Endothelial cell of umbilical vein (primary cell): Measurements from ENCODE around the gene DIP2C.

Source experiments
- CTCF ChIP-seq, 2 donors: IDR thresholded peaks; 1 replicate in 1 of 2; 2 replicates in 1 of 2; pipeline ENCODE4 v1.5.1; 2011; ENCODE audit warnings: low read length in 2 of 2, mild to moderate bottlenecking in 2 of 2, moderate library complexity in 2 of 2, control low read depth in 1 of 2, inconsistent platforms in 1 of 2, low read depth in 1 of 2; ENCODE audit not compliant: insufficient read depth in 1 of 2; ENCODE audit errors: extremely low read depth in 1 of 2
- EZH2 ChIP-seq: IDR thresholded peaks from 2 replicates; pipeline ENCODE4 v1.6.1; 2012; ENCODE audit warnings: borderline replicate concordance, low read depth, mild to moderate bottlenecking, moderate library complexity, low read length, inconsistent platforms; ENCODE audit not compliant: severe bottlenecking
- GATA2 ChIP-seq: IDR thresholded peaks from 2 replicates; pipeline ENCODE4 v1.7.0; 2011; ENCODE audit warnings: low read depth, mild to moderate bottlenecking, moderate library complexity, mixed read lengths, low read length; ENCODE audit not compliant: insufficient read length, insufficient read depth
- JUN ChIP-seq: IDR thresholded peaks from 2 replicates; pipeline ENCODE4 v1.6.1; 2011; ENCODE audit warnings: borderline replicate concordance, low read depth; ENCODE audit not compliant: insufficient read length, insufficient read depth
- MAX ChIP-seq: IDR thresholded peaks from 2 replicates; pipeline ENCODE4 v1.6.1; 2011; ENCODE audit not compliant: insufficient read depth, insufficient read length
- POLR2A ChIP-seq: IDR thresholded peaks from 2 replicates; pipeline ENCODE4 v1.6.1; 2012; ENCODE audit warnings: low read depth, mild to moderate bottlenecking, control low read depth, low read length
- POLR2AphosphoS5 ChIP-seq: IDR thresholded peaks from 2 replicates; pipeline ENCODE4 v1.6.1; 2012; ENCODE audit warnings: low read depth, mild to moderate bottlenecking, control low read depth, low read length, moderate library complexity; ENCODE audit not compliant: insufficient read depth

GRCh38 chr10:277963-278362 is 411.5 kb downstream of the DIP2C start:
- no peak for TF ChIP-seq CTCF (IDR thresholded peaks at IDR 0.05; ENCODE audit: extremely low read depth in 1 of 2, insufficient read depth in 1 of 2, low read depth in 1 of 2, low read length in 2 of 2)
- no peak for TF ChIP-seq POLR2A
- no peak for TF ChIP-seq JUN
- no peak for TF ChIP-seq POLR2AphosphoS5
- no peak for TF ChIP-seq EZH2
- TF ChIP-seq MAX, result no peak
- no peak for TF ChIP-seq GATA2
